NT2/D1 (cell line): ENCODE results near the gene FARS2.

Source experiments
- DNase-seq: peaks from one replicate; pipeline ENCODE4 v3.0.0-alpha.2; 2011; ENCODE audit warnings: low read depth, low spot score
- H3K27me3 ChIP-seq: 2 replicates; pipeline ENCODE4 v1.6.0; 2011; ENCODE audit warnings: mild to moderate bottlenecking; ENCODE audit not compliant: insufficient read length, insufficient read depth
- H3K36me3 ChIP-seq: 2 replicates; pipeline ENCODE4 v1.6.1; 2011; ENCODE audit warnings: mild to moderate bottlenecking, low read length, mixed read lengths; ENCODE audit not compliant: insufficient read depth, insufficient read length
- H3K4me1 ChIP-seq: 2 replicates; pipeline ENCODE4 v1.5.1; 2011; ENCODE audit not compliant: insufficient read depth, insufficient read length
- H3K4me3 ChIP-seq: 2 replicates; pipeline ENCODE4 v1.5.1; 2011; ENCODE audit warnings: low read depth; ENCODE audit not compliant: insufficient read length
- H3K9ac ChIP-seq: 2 replicates; pipeline ENCODE4 v1.6.0; 2011; ENCODE audit warnings: low read depth; ENCODE audit not compliant: insufficient read length
- H3K9me3 ChIP-seq: 2 replicates; pipeline ENCODE4 v1.5.1; 2011; ENCODE audit warnings: mild to moderate bottlenecking, low read length; ENCODE audit not compliant: insufficient read depth
- SUZ12 ChIP-seq: IDR thresholded peaks from 2 replicates; pipeline ENCODE4 v1.6.1; 2011; ENCODE audit not compliant: insufficient read length, insufficient read depth; ENCODE audit errors: extremely low read depth
- YY1 ChIP-seq: IDR thresholded peaks from 2 replicates; pipeline ENCODE4 v1.6.1; 2011; ENCODE audit not compliant: insufficient read length, insufficient read depth
- ZNF274 ChIP-seq: IDR thresholded peaks from 2 replicates; pipeline ENCODE4 v1.6.1; 2011; ENCODE audit warnings: mild to moderate bottlenecking, low read depth, low read length

Gene FARS2

DNA sequence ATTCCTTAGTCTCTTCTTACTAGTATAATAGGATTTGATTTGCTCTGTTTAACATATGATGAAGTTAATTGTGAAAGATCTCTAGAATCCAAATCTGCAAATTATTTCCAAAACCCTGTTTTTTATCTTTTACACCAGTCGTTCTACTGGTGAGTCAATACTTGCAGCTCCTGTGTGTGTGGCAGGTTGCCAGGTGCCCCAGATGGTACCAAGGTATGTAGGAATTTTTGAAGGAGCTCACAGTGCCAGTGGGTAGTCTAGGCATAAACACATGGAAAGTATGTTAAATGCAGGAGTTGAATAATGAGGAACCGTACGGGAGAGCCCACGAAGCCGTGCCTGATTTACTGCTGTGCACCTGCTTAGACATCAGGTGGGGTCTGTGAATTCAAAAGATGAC, 192.2 kb downstream of the FARS2 start:
- Histone ChIP-seq H3K27me3 (no peaks in the 10 kb centered on the region), H3K36me3 (no peaks in the 10 kb centered on the region), H3K4me1 (peaks cover 2% of the 10 kb centered on the region), H3K9me3 (no peaks in the 10 kb centered on the region), H3K4me3 (no peak overlapping the region), H3K9ac (no peak overlapping the region)
- DNase-seq = no peak
- TF ChIP-seq SUZ12 = no peak
- TF ChIP-seq YY1 = no peak
- no peak for TF ChIP-seq ZNF274

DNA sequence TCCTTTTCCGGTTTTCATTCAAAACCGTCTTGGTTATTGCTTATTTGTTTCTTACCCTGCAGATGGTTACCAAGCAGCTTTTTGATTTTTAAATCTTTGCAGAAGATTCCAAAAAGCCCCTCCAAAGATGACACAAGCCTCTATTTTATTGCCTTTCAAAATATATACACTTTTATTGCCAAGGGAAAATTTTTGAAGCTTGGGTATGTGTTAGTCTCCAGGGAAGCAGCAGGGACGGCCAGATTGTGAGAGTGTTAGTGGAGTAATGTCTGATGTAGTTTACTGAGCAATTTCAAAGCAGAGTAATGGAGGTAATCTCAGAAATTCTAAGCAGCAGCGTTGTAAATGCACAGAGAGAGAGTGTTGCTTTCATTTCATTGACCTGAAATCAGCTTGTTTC, 193.8 kb downstream of the FARS2 start:
- TF ChIP-seq ZNF274 = no peak
- no peak for TF ChIP-seq YY1
- no peak for TF ChIP-seq SUZ12
- Histone ChIP-seq H3K4me3 (no peak overlapping the region), H3K27me3 (no peaks in the 10 kb centered on the region), H3K9me3 (no peaks in the 10 kb centered on the region), H3K36me3 (no peaks in the 10 kb centered on the region), H3K9ac (no peak overlapping the region), H3K4me1 (peaks cover 2% of the 10 kb centered on the region)
- no peak for DNase-seq

DNA sequence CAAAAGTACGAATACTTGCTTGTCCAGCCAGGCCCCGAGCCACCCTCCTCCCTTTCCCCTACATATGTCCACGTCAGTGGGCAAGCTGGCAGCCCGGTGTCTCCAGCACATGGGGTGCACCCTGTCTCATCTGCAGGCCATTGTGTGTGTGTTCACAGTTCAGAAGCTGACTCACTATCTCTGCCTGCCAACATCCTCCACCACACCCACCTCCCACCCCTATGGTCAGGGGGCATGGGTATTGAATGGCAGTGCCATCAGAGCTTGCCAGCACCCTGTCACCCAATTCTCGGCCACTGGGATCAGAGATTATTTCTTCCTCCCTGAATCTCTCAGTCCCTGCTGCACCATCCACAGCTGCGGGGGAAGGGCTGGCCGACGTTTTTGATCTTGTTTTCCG, 195.7 kb downstream of the FARS2 start:
- no peak for DNase-seq
- no peak for TF ChIP-seq YY1
- TF ChIP-seq SUZ12 = no peak
- peaks cover 2% of the 10 kb centered on the region for H3K4me1 ChIP-seq
- no peaks in the 10 kb centered on the region for H3K27me3 ChIP-seq
- H3K36me3 ChIP-seq = no peaks in the 10 kb centered on the region
- no peaks in the 10 kb centered on the region for H3K9me3 ChIP-seq
- H3K9ac ChIP-seq = no peak overlapping the region
- no peak overlapping the region for H3K4me3 ChIP-seq

DNA sequence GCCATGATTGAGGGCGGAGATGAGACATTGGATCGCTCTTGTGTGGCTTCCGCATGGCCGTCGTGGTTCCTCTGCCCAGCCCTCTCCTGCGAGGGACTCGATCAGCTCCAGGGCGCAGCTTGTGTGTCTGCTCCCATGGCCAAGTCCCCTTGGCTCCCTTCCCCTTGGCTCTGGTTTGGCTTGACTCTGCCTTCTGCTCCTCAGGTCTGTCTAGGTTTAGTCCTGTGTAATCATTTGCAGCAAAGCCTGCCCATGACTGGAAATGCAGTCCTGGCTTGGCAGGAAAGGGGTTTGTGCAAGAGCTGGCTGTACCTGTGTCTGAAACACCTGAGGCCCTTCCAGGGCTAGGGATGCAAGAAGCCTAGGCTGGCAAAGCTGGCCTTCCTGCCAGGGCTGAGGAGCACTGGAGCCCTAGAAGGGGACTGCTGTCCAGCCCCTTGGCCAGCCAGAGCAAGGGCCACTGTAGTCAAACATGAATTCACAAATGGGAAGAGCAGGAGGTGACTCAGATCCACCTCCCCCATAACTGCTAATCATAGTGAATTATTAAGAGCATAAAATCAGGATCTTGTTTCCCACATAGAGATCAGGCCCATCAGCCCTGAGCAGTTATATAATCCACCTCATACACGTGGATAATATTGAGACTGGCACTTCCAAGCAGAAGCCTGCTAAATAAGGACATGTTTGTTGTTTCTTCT, 196.8 kb downstream of the FARS2 start:
- Histone ChIP-seq H3K4me1 (peaks cover 2% of the 10 kb centered on the region), H3K27me3 (no peaks in the 10 kb centered on the region), H3K9me3 (no peaks in the 10 kb centered on the region), H3K36me3 (no peaks in the 10 kb centered on the region), H3K9ac (no peak overlapping the region), H3K4me3 (no peak overlapping the region)
- TF ChIP-seq YY1 (no peak), SUZ12 (no peak), ZNF274 (no peak)
- no peak for DNase-seq

DNA sequence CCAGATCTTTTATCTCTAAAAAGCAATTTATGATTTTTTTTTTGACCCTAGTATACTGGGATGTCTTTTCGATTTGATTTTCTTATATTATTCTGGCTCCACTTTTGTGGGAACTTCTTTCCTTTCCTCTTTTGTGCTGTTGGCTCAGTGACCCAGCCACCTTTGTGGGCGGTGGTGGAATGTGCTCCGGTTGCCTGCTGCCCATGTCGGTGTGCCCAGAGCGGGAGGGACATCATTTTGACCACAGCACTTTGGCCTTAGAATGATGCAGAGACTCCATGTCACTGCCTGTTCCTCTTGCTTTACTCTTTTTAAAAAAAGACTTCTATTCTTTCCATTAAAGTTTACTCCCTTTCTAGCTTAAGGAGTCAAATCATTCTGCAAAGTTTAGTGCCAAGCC, 198.0 kb downstream of the FARS2 start:
- H3K9ac ChIP-seq = no peak overlapping the region
- no peak overlapping the region for H3K4me3 ChIP-seq
- no peaks in the 10 kb centered on the region for H3K27me3 ChIP-seq
- no peak for DNase-seq
- H3K4me1 ChIP-seq = peaks cover 2% of the 10 kb centered on the region
- no peaks in the 10 kb centered on the region for H3K9me3 ChIP-seq
- H3K36me3 ChIP-seq = no peaks in the 10 kb centered on the region
- TF ChIP-seq SUZ12 (no peak), YY1 (no peak), ZNF274 (no peak)

DNA sequence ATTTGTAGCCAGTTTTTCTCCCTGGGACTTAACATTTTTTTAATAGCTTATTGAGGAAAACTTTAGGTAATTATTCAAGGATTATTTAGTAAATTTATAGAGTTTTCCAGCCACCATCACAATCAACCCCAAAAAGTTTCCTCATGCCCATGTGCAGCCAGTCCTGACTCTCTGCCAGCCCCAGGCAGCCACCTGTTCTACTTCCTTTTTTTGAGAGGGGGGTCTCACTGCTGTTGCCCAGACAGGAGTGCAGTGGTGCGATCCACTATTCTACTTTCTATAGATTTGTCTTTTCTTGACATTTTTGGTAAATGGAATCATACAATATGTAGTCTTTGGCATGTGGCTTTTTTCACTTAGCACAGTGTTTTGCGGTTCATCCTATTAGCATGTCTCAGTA, 200.1 kb downstream of the FARS2 start:
- no peaks in the 10 kb centered on the region for H3K27me3 ChIP-seq
- no peak for DNase-seq
- H3K4me1 ChIP-seq = peaks cover 2% of the 10 kb centered on the region
- no peak overlapping the region for H3K9ac ChIP-seq
- no peak overlapping the region for H3K4me3 ChIP-seq
- H3K36me3 ChIP-seq = no peaks in the 10 kb centered on the region
- H3K9me3 ChIP-seq = no peaks in the 10 kb centered on the region
- TF ChIP-seq ZNF274 (no peak), SUZ12 (no peak), YY1 (no peak)

DNA sequence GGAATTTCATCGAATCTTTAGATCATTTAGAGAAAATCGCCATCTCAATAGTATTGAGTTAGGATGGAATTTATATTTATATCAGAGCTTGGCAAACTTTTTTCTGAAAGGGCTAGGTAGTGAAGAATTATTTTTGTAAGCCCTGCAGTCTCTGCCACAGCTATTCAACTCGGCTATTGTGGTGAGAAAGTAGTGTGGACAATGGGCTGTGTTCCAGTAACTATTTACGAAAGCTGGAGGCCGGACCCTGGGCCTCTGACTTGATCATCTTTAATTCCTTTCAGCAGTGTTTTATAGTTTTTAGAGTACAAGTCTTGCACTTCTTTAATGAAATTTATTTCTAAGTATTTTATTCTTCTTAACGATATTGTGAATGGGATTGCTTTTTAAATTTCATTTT, 201.5 kb downstream of the FARS2 start:
- Histone ChIP-seq H3K4me3 (no peak overlapping the region), H3K27me3 (no peaks in the 10 kb centered on the region), H3K36me3 (no peaks in the 10 kb centered on the region), H3K9ac (no peak overlapping the region), H3K4me1 (no peaks in the 10 kb centered on the region), H3K9me3 (no peaks in the 10 kb centered on the region)
- no peak for DNase-seq
- TF ChIP-seq SUZ12 = no peak
